ENCODE data around the gene MMP13. TPM values are rescaled to one million over a fixed set of nuclear protein-coding genes. Genes with fewer than 3 reads are reported as not detected.

MMP13 gene
- total RNA-seq, 2 experiments from 2014 or later, result not detected

GRCh38 chr11:102933627-102934026 is 21.9 kb downstream of the MMP13 start:
- H3K4me3 Mint-ChIP-seq, result no peak overlapping the region
- no peaks in the 10 kb centered on the region for H3K9me3 Mint-ChIP-seq (ENCODE audit: insufficient read depth)
- ChIA-PET POLR2A (no interaction called here), CTCF (interaction anchor here (1.4 kb wide), 1 partner anchor 8 kb away, joined by 5 read pairs; no protein-coding TSS in a partner anchor)
- H3K4me1 Mint-ChIP-seq (ENCODE audit: low read depth), result no peaks in the 10 kb centered on the region
- no peak overlapping the region for H3K27ac Mint-ChIP-seq
- H3K27me3 Mint-ChIP-seq (ENCODE audit: low read depth), result peaks cover 2% of the 10 kb centered on the region
- ATAC-seq (no peak), DNase-seq (no peak)
- no peaks in the 10 kb centered on the region for H3K36me3 Mint-ChIP-seq (ENCODE audit: low read depth)

- ChIA-PET CTCF (interaction anchor here (1.4 kb wide), 1 partner anchor 9 kb away, joined by 5 read pairs; no protein-coding TSS in a partner anchor), POLR2A (no interaction called here)
- Mint-ChIP-seq H3K36me3 (ENCODE audit: low read depth) (no peaks in the 10 kb centered on the region), H3K9me3 (ENCODE audit: insufficient read depth) (no peaks in the 10 kb centered on the region), H3K4me3 (no peak overlapping the region), H3K4me1 (ENCODE audit: low read depth) (no peaks in the 10 kb centered on the region), H3K27ac (no peak overlapping the region), H3K27me3 (ENCODE audit: low read depth) (peaks cover 2% of the 10 kb centered on the region)
- DNase-seq (no peak), ATAC-seq (no peak)
Observed at GRCh38 chr11:102932678-102933077, 22.9 kb downstream of the MMP13 start.

DNA sequence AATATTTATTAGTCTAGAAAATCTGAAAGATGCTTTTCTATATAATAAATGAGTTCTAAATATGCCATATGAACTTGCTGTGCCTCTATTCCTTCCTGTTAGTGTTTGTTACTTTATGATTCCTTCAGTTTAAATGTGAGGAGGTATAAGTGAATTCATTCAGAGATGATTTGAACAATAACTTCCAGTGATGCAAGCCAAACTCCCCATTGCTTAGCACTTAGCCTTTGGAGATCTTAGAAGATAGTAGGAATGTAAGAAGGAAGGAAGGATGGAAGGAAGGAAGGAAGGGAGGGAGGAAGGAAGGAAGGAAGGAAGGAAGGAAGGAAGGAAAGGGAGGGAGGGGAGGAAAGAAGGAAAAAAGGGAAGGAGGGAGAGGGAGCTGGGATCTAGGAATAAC is 25.1 kb downstream of the MMP13 start:
- ATAC-seq (no peak), DNase-seq (no peak)
- Mint-ChIP-seq H3K27me3 (ENCODE audit: low read depth) (peaks cover 2% of the 10 kb centered on the region), H3K4me1 (ENCODE audit: low read depth) (no peaks in the 10 kb centered on the region), H3K27ac (no peak overlapping the region), H3K36me3 (ENCODE audit: low read depth) (no peaks in the 10 kb centered on the region), H3K4me3 (no peak overlapping the region), H3K9me3 (ENCODE audit: insufficient read depth) (no peaks in the 10 kb centered on the region)
- ChIA-PET CTCF (interaction anchor here (0.9 to 1.5 kb wide), 2 partner anchors 11 kb away, joined by 4 to 5 read pairs; no protein-coding TSS in a partner anchor), POLR2A (no interaction called here)

- no peak overlapping the region for H3K4me3 Mint-ChIP-seq
- POLR2A ChIA-PET, result no interaction called here
- peaks cover 3% of the 10 kb centered on the region for H3K27me3 Mint-ChIP-seq (ENCODE audit: low read depth)
- no peaks in the 10 kb centered on the region for H3K9me3 Mint-ChIP-seq (ENCODE audit: insufficient read depth)
- DNase-seq (no peak), ATAC-seq (no peak)
- no peaks in the 10 kb centered on the region for H3K36me3 Mint-ChIP-seq (ENCODE audit: low read depth)
- CTCF ChIA-PET, result interaction anchor here (1.5 kb wide), 1 partner anchor 11 kb away, joined by 5 read pairs; no protein-coding TSS in a partner anchor
- H3K27ac Mint-ChIP-seq, result no peak overlapping the region
- no peaks in the 10 kb centered on the region for H3K4me1 Mint-ChIP-seq (ENCODE audit: low read depth)
Observed at GRCh38 chr11:102929972-102930371, 25.6 kb downstream of the MMP13 start.

DNA sequence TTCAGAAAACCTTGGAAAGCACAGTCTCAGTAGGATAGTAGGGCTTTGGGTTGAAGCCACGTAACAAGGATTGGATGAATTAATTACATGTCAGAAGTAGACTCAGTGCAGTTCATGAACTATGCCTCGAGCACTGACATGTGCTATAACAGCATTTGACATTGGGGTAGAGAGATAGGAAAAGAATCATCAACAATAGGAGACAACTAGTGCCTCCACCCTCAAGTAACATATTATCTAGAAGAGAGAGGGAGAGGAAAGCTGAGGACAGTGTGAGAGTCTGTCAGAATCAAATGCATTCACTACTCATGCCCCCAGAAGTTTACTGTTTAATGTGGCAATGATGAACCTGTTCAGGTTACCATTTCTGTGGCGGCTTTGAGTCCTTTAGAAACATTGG is 26.4 kb downstream of the MMP13 start:
- POLR2A ChIA-PET, result no interaction called here
- no peaks in the 10 kb centered on the region for H3K36me3 Mint-ChIP-seq (ENCODE audit: low read depth)

DNA sequence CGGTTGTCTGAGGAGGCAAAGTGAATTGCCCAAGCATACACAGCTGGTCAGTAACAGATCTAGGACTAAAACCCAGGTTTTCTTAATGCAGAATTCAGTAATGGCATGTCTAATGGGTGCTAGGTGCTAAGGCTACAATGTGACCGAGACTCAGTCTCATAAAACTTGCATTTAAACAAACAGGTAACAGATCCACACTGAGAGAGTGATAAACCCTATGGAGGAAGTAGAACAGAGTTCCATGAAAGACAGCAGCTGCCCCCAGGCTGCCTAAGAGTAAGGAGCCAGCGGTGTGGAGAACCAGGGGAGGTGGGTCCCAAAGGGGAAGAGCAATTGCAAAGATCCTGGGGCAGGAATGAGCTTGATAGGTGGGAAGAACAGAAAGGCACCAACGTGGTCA is 27.3 kb downstream of the MMP13 start:
- H3K27me3 Mint-ChIP-seq (ENCODE audit: low read depth), result peaks cover 9% of the 10 kb centered on the region
- ATAC-seq, result no peak
- CTCF ChIA-PET, result no interaction called here

More for the DNA sequence above, 26.4 kb downstream of the MMP13 start:
- Mint-ChIP-seq H3K4me3 (no peak overlapping the region), H3K27me3 (ENCODE audit: low read depth) (peaks cover 9% of the 10 kb centered on the region), H3K27ac (no peak overlapping the region), H3K9me3 (ENCODE audit: insufficient read depth) (no peaks in the 10 kb centered on the region), H3K4me1 (ENCODE audit: low read depth) (no peaks in the 10 kb centered on the region)
- CTCF ChIA-PET, result interaction anchor here (1.5 kb wide), 1 partner anchor 12 kb away, joined by 5 read pairs; no protein-coding TSS in a partner anchor
- no peak for DNase-seq
- ATAC-seq, result no peak

DNA sequence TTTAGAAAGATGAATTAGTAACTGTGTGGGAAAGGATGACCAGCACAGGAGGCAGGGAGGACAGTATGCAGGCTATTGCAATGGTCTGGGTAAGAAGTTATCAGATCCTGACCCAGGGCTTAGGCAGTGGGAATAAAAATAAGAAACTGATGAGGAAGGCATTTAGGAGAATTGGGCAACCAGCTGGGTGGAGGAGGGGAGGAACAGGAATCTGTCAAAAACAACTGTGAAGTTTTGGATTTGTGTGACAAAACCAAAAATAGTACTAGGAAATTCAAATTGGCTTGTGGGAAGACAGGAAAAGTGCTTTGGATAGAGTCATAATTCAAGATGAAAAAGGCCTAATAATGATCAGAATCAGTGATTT is 27.9 kb downstream of the MMP13 start:
- Mint-ChIP-seq H3K36me3 (ENCODE audit: low read depth) (no peaks in the 10 kb centered on the region), H3K4me1 (ENCODE audit: low read depth) (no peaks in the 10 kb centered on the region), H3K27me3 (ENCODE audit: low read depth) (peaks cover 9% of the 10 kb centered on the region), H3K9me3 (ENCODE audit: insufficient read depth) (no peaks in the 10 kb centered on the region), H3K27ac (no peak overlapping the region), H3K4me3 (no peak overlapping the region)
- POLR2A ChIA-PET, result no interaction called here
- ATAC-seq, result no peak
- no peak for DNase-seq
- CTCF ChIA-PET, result interaction anchor here (0.7 kb wide), 1 partner anchor 13 kb away, joined by 3 read pairs; no protein-coding TSS in a partner anchor

More for the DNA sequence above, 27.3 kb downstream of the MMP13 start:
- no peak overlapping the region for H3K27ac Mint-ChIP-seq
- no peak overlapping the region for H3K4me3 Mint-ChIP-seq
- no peak for DNase-seq
- H3K36me3 Mint-ChIP-seq (ENCODE audit: low read depth), result no peaks in the 10 kb centered on the region
- no peaks in the 10 kb centered on the region for H3K9me3 Mint-ChIP-seq (ENCODE audit: insufficient read depth)
- H3K4me1 Mint-ChIP-seq (ENCODE audit: low read depth), result no peaks in the 10 kb centered on the region
- POLR2A ChIA-PET, result no interaction called here

- Mint-ChIP-seq H3K4me3 (no peak overlapping the region), H3K36me3 (ENCODE audit: low read depth) (no peaks in the 10 kb centered on the region), H3K9me3 (ENCODE audit: insufficient read depth) (no peaks in the 10 kb centered on the region), H3K27ac (no peak overlapping the region), H3K4me1 (ENCODE audit: low read depth) (no peaks in the 10 kb centered on the region), H3K27me3 (ENCODE audit: low read depth) (peaks cover 9% of the 10 kb centered on the region)
- CTCF ChIA-PET, result interaction anchor here (0.7 kb wide), 1 partner anchor 13 kb away, joined by 3 read pairs; no protein-coding TSS in a partner anchor
- POLR2A ChIA-PET, result no interaction called here
- ATAC-seq (no peak), DNase-seq (no peak)
Observed at GRCh38 chr11:102926961-102927623, 28.4 kb downstream of the MMP13 start.

DNA sequence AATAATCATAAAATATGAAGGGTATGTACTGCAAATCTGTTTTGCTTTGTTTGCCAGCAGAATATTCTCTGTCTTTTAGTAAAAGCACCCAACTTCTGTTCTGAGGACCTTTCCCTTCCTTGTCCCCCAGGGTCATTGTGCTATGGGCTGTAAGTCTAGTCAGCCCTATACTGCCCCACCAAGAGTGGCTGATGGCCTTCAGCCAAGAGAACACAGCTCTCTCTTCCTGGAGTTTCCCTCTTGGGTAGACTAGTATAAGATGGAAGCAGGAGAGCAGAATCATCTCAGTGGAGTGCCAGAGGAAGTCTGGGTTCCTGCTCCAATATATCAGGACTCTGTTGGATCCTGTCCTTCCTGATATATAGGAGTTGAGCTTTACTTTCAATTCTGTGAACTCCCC is 29.0 kb downstream of the MMP13 start:
- Mint-ChIP-seq H3K4me3 (no peak overlapping the region), H3K27ac (no peak overlapping the region), H3K27me3 (ENCODE audit: low read depth) (peaks cover 11% of the 10 kb centered on the region), H3K9me3 (ENCODE audit: insufficient read depth) (no peaks in the 10 kb centered on the region), H3K36me3 (ENCODE audit: low read depth) (no peaks in the 10 kb centered on the region), H3K4me1 (ENCODE audit: low read depth) (no peaks in the 10 kb centered on the region)
- no peak for ATAC-seq
- DNase-seq, result no peak
- POLR2A ChIA-PET, result no interaction called here
- CTCF ChIA-PET, result no interaction called here

DNA sequence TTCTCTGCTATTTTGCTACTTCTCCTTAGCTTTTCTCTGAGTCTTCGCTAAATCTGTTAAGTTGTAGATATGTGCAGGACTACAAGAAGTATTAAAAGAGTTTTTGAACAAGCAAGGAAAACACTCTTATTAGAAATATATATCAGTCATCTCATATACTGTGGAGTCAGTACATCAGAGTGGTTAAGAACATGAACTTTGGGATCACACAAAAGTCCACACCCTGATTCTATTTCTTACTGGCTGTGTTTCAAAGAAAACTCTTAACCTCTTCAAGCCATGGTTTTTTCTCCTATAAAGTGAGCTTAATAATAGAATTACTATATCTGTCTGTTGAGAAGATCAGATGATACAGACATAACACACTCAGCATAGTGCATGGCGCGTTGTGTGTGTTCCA is 29.5 kb downstream of the MMP13 start:
- ChIA-PET POLR2A (no interaction called here), CTCF (no interaction called here)
- ATAC-seq, result no peak
- Mint-ChIP-seq H3K36me3 (ENCODE audit: low read depth) (no peaks in the 10 kb centered on the region), H3K9me3 (ENCODE audit: insufficient read depth) (no peaks in the 10 kb centered on the region), H3K27ac (no peak overlapping the region), H3K27me3 (ENCODE audit: low read depth) (peaks cover 11% of the 10 kb centered on the region), H3K4me1 (ENCODE audit: low read depth) (no peaks in the 10 kb centered on the region), H3K4me3 (no peak overlapping the region)
- no peak for DNase-seq

DNA sequence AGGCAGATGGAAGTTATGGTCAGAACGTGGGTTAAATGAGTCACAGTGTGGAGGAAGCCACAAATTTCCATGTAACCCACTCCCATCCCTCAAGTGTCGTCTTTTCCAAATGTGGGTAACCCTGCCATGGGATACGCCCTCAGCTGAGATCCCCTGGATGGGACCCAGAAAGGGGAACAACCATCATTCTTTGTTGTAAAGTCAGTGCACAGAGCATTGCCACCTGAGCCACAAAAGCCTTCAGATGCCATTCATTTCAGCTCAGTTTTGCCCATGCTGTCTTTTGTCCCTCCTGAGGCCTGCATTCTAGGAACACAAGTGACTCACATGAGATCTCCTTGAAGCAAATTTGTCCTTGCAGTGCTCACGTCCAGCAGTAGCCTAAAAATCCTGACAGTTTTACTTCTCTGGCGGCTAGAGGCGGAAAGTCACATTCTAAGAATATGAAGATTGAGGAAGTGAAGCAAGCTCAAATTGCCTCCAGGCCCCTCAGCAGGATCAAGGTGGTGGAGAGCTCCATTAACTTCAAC is 30.6 kb downstream of the MMP13 start:
- DNase-seq, result no peak

DNA sequence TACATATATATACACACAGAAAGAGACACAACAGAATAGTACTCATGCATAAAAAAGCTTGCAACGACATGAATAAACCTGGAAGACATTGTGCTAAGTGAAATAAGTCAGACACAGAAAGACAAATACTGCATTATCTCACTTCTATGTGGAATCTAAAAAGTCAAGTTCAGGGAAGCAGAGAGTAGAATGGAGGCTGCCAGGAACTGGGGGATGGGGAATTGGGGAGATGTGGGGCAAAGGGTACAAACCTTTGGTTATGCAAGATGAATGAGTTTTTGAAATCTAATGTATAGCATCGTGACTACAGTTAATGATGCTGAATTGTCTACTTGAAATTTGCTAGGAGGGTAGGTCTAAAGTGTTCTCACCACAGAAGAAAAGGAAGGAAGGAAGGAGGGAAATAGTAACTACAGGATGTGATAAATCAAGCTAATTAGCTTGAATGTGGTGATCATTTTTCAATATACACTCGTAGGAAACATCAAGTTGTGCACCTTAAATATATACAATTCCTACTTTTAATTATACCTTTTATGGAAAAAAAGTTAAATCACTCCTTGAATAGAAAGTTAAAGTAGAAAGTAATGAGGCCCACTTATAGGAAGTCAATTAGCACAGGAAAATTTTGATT is 33.8 kb downstream of the MMP13 start:
- H3K9me3 Mint-ChIP-seq (ENCODE audit: insufficient read depth), result no peaks in the 10 kb centered on the region
- POLR2A ChIA-PET, result no interaction called here
- peaks cover 13% of the 10 kb centered on the region for H3K27me3 Mint-ChIP-seq (ENCODE audit: low read depth)
- ATAC-seq (no peak), DNase-seq (no peak)
- peaks cover 5% of the 10 kb centered on the region for H3K4me1 Mint-ChIP-seq (ENCODE audit: low read depth)
- H3K4me3 Mint-ChIP-seq, result no peak overlapping the region
- no peaks in the 10 kb centered on the region for H3K36me3 Mint-ChIP-seq (ENCODE audit: low read depth)
- no peak overlapping the region for H3K27ac Mint-ChIP-seq
- CTCF ChIA-PET, result interaction anchor here (1.8 kb wide), 1 partner anchor 19 kb away, joined by 11 read pairs; no protein-coding TSS in a partner anchor

More for the DNA sequence above, 30.6 kb downstream of the MMP13 start:
- ATAC-seq, result no peak
- ChIA-PET POLR2A (interaction anchor here (0.6 kb wide), 1 partner anchor 30 kb away, joined by 3 read pairs; no protein-coding TSS in a partner anchor), CTCF (interaction anchor here (0.9 kb wide), 1 partner anchor 10 kb away, joined by 7 read pairs; no protein-coding TSS in a partner anchor)
- Mint-ChIP-seq H3K9me3 (ENCODE audit: insufficient read depth) (no peaks in the 10 kb centered on the region), H3K27me3 (ENCODE audit: low read depth) (peaks cover 9% of the 10 kb centered on the region), H3K4me3 (no peak overlapping the region), H3K27ac (no peak overlapping the region), H3K4me1 (ENCODE audit: low read depth) (peaks cover 4% of the 10 kb centered on the region), H3K36me3 (ENCODE audit: low read depth) (no peaks in the 10 kb centered on the region)
